ENCODE measurements around the gene MYCT1. TPM values are rescaled to one million over a fixed set of nuclear protein-coding genes. Genes with fewer than 3 reads are reported as not detected.

The MYCT1 gene
- total and polyA plus RNA-seq, 2 of the 8 experiments (the other 6 are each of a cell fraction or from before 2014, with no cell fraction given): 0.39 to 3.3 TPM

DNA sequence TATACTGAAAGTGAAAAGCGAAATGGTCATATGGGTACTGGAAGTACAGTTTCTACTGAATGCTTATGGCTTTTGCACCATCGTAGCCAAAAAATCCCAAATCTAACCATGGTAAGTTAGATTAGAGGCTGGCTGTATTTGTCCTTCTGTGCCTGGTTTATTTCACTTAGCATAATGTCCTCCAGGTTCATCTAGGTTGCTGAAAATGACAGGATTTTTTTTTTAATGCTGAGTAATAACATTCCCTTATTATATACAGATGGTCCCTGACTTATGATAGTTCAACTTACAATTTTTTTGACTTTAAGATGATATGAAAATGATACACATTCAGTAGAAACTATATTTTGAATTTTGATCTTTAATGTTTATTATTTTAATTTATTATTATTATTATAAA, 7.6 kb downstream of the MYCT1 start (continued):
- TF ChIP-seq, protein P1, sequence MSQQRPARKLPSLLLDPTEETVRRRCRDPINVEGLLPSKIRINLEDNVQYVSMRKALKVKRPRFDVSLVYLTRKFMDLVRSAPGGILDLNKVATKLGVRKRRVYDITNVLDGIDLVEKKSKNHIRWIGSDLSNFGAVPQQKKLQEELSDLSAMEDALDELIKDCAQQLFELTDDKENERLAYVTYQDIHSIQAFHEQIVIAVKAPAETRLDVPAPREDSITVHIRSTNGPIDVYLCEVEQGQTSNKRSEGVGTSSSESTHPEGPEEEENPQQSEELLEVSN (IDR thresholded peaks at IDR 0.05): no peak
- no peak for TF ChIP-seq TBP (IDR thresholded peaks at IDR 0.05; ENCODE audit: low read depth, low read length)
- TF ChIP-seq POLR2AphosphoS5 (IDR thresholded peaks at IDR 0.05; ENCODE audit: low read depth, low read length): no peak
- TF ChIP-seq SIX5 (IDR thresholded peaks at IDR 0.05; ENCODE audit: low read depth, low read length): no peak
- no peak for TF ChIP-seq SAP30 (IDR thresholded peaks at IDR 0.05; ENCODE audit: insufficient read depth, insufficient replicate concordance, low read length)
- no peak for TF ChIP-seq HDAC2 (IDR thresholded peaks at IDR 0.05; ENCODE audit: borderline replicate concordance in 1 of 2, low read depth in 2 of 2, low read length in 2 of 2)
